ENCODE data around the gene UGT1A8.

UGT1A8 gene

GRCh38 chr2:233813236-233814055 lies 196.0 kb downstream of the UGT1A8 start:
- Histone ChIP-seq H3K4me3 (ENCODE audit: low read length) (no peak overlapping the region), H2AFZ (ENCODE audit: low read length) (no peak overlapping the region), H3K27me3 (replicated peaks; ENCODE audit: insufficient read depth, low read length) (no peaks in the 10 kb centered on the region), H3F3A (ENCODE audit: insufficient read depth, low read length) (no peaks in the 10 kb centered on the region), H3K36me3 (replicated peaks; ENCODE audit: insufficient read depth, low read length) (no peaks in the 10 kb centered on the region), H3K9me2 (replicated peaks; ENCODE audit: insufficient read depth, low read length) (no peaks in the 10 kb centered on the region), H3K4me1 (ENCODE audit: low read length) (no peaks in the 10 kb centered on the region), H3K79me2 (ENCODE audit: low read length) (no peaks in the 10 kb centered on the region), H3K4me2 (ENCODE audit: low read depth, low read length) (no peak overlapping the region), H3K9me3 (replicated peaks; ENCODE audit: insufficient read depth, low read length) (no peaks in the 10 kb centered on the region), H3K9ac (ENCODE audit: low read length) (no peak overlapping the region), H3K27ac (ENCODE audit: low read length) (no peak overlapping the region), H4K20me1 (ENCODE audit: insufficient read depth, low read length) (no peaks in the 10 kb centered on the region)
- DNase-seq, result no peak
- TF ChIP-seq EZH2phosphoT487 (IDR thresholded peaks at IDR 0.05; ENCODE audit: low read length), result no peak
- no peak for TF ChIP-seq EZH2 (optimal IDR thresholded peaks at IDR 0.05; ENCODE audit: low read depth, low read length)
- TF ChIP-seq CTCF (IDR thresholded peaks at IDR 0.05; ENCODE audit: low read length), result no peak

- no peak overlapping the region for H3K4me2 ChIP-seq (ENCODE audit: low read depth, low read length)
- TF ChIP-seq EZH2phosphoT487 (IDR thresholded peaks at IDR 0.05; ENCODE audit: low read length) (no peak), EZH2 (optimal IDR thresholded peaks at IDR 0.05; ENCODE audit: low read depth, low read length) (no peak), CTCF (IDR thresholded peaks at IDR 0.05; ENCODE audit: low read length) (no peak)
- no peaks in the 10 kb centered on the region for H3K27me3 ChIP-seq (replicated peaks; ENCODE audit: insufficient read depth, low read length)
- H3K4me3 ChIP-seq (ENCODE audit: low read length), result no peak overlapping the region
- no peak overlapping the region for H3K9ac ChIP-seq (ENCODE audit: low read length)
- H2AFZ ChIP-seq (ENCODE audit: low read length), result no peak overlapping the region
- H3K36me3 ChIP-seq (replicated peaks; ENCODE audit: insufficient read depth, low read length), result no peaks in the 10 kb centered on the region
- no peaks in the 10 kb centered on the region for H3K4me1 ChIP-seq (ENCODE audit: low read length)
- no peaks in the 10 kb centered on the region for H4K20me1 ChIP-seq (ENCODE audit: insufficient read depth, low read length)
- no peaks in the 10 kb centered on the region for H3K9me2 ChIP-seq (replicated peaks; ENCODE audit: insufficient read depth, low read length)
- H3K27ac ChIP-seq (ENCODE audit: low read length), result no peak overlapping the region
- no peak for DNase-seq
- no peaks in the 10 kb centered on the region for H3K79me2 ChIP-seq (ENCODE audit: low read length)
- H3F3A ChIP-seq (ENCODE audit: insufficient read depth, low read length), result no peaks in the 10 kb centered on the region
- H3K9me3 ChIP-seq (replicated peaks; ENCODE audit: insufficient read depth, low read length), result no peaks in the 10 kb centered on the region
Observed at GRCh38 chr2:233814056-233814835, 196.8 kb downstream of the UGT1A8 start.

- Histone ChIP-seq H2AFZ (ENCODE audit: low read length) (no peak overlapping the region), H3K9me2 (replicated peaks; ENCODE audit: insufficient read depth, low read length) (no peaks in the 10 kb centered on the region), H3K27ac (ENCODE audit: low read length) (no peak overlapping the region), H3K4me3 (ENCODE audit: low read length) (no peak overlapping the region), H3F3A (ENCODE audit: insufficient read depth, low read length) (no peaks in the 10 kb centered on the region), H3K9ac (ENCODE audit: low read length) (no peak overlapping the region), H3K79me2 (ENCODE audit: low read length) (no peaks in the 10 kb centered on the region), H3K9me3 (replicated peaks; ENCODE audit: insufficient read depth, low read length) (no peaks in the 10 kb centered on the region), H3K4me1 (ENCODE audit: low read length) (no peaks in the 10 kb centered on the region), H3K36me3 (replicated peaks; ENCODE audit: insufficient read depth, low read length) (no peaks in the 10 kb centered on the region), H3K4me2 (ENCODE audit: low read depth, low read length) (no peak overlapping the region), H3K27me3 (replicated peaks; ENCODE audit: insufficient read depth, low read length) (no peaks in the 10 kb centered on the region), H4K20me1 (ENCODE audit: insufficient read depth, low read length) (no peaks in the 10 kb centered on the region)
- TF ChIP-seq CTCF (IDR thresholded peaks at IDR 0.05; ENCODE audit: low read length) (no peak), EZH2phosphoT487 (IDR thresholded peaks at IDR 0.05; ENCODE audit: low read length) (no peak), EZH2 (optimal IDR thresholded peaks at IDR 0.05; ENCODE audit: low read depth, low read length) (no peak)
- no peak for DNase-seq
Observed at GRCh38 chr2:233815861-233816260, 198.4 kb downstream of the UGT1A8 start.
